Activated CD8-positive, alpha-beta memory T cell treated with anti-CD3 and anti-CD28 coated beads for 36 hours (primary cell): Measurements from ENCODE around the gene DDB1. TPM values are rescaled to one million over a fixed set of nuclear protein-coding genes. Genes with fewer than 3 reads are reported as not detected.

Experiments
- CTCF ChIA-PET: fragments of 350-600 bp; sonication (Branson Sonifier 250); formaldehyde crosslinking; loops from one replicate; lab custom pipeline; 2021; ENCODE audit warnings: antibody characterized with exemption; lab: Charles Lee
- POLR2A ChIA-PET: fragments of 350-600 bp; sonication (Branson Sonifier 250); formaldehyde crosslinking; loops from one replicate; lab custom pipeline; 2021; ENCODE audit warnings: antibody characterized with exemption; lab: Charles Lee
- total RNA-seq, 2 experiments: library from RNA; stranded (reverse); gene quantifications; one replicate each; pipeline ENCODE4 v1.2.3, GENCODE V29; 2021

The DDB1 gene
- total RNA-seq, 2 experiments from 2014 or later, result 312 to 319 TPM

DNA sequence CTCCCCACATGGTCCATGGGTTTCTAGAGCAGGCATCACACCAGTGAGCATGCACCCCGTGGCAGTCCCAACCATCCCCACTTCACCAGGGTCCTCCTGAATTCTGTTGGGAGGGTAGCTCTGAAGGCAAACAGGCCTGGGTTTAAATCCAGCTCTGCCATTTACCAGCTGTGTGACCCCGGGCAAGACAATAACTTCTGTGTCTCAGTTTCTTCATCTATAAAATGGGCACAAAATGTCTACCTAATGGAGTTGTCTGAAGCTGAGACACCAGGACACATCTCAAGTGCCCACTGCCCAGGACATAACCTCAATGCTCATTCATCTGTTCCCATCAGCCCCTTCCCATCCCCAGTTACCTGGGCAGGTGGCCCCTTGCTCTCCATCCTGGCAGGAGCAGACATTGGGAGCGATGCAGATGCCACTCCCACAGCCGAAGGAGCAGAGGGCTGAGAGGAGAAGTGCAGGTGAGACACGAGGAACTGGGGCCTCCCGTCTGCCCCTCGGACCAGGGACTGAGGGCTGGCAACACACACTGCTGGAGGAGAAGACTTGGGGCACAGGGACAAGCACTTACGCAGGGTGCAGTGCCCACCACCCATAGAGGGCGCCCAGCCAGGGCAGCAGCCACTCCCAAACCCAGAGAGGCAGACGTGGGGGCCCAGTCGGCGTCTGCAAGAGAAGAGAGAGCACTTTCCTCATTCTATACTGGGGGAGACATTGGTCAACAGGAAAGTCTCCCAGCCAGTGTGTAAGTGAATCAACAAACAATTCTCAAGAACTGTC is 41.8 kb downstream of the DDB1 start:
- ChIA-PET POLR2A (no interaction called here), CTCF (interaction anchor here (0.6 to 1.5 kb wide), 2 partner anchors 42 to 71 kb away, joined by 3 read pairs; partner anchors contain the start of genes CYB561A3 and TMEM138)

DNA sequence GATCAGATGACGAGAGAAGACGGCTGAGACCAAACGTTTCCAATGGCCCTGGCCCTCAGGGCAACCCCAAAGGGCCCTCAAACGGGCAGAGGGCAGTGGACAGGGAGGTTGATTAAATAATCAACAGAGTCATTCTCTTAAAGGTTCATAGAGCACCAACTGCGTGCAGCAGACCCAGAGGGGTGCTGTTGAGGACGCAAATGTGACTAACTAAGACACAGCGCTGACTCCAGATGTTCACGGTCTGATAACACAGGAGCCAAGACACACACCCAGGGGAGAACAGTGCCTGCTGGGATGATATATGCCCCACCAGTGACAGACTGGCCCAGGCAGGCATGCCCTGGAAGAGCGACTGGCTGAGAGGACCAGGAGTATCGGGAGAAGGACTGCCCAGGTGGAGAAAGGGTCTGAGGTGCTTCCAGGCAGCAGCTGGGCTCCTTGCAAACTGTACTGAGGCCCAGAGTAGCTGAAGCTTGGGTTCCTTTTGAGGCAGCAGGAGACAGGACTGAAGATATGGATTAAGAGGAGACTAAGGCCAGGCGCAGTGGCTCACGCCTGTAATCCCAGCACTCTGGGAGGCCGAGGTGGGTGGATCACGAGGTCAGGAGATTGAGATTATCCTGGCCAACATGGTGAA is 45.4 kb downstream of the DDB1 start:
- CTCF ChIA-PET, result interaction anchor here (0.7 kb wide), 1 partner anchor 25 kb away, joined by 3 read pairs; no protein-coding TSS in a partner anchor

DNA sequence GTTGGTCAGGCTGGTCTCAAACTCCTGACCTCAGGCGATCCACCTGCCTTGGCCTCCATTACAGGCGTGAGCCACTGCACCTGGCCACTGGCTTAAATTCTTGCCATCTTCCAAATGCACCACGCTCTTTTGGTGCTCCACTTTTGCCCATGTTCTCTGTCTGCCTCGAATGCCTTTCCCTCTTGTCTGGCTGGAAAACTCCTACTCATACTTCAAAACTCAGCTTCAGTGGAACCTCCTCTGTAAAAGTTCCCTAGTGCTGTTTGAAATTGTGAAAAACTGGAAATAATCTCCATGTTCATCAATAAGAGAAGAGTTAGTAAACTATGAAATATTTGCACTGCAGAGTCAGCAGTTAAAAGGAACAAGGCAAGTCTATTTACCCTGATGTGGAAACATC is 49.3 kb downstream of the DDB1 start:
- CTCF ChIA-PET, result no interaction called here
- POLR2A ChIA-PET, result no interaction called here

More for the DNA sequence above, 45.4 kb downstream of the DDB1 start:
- POLR2A ChIA-PET, result no interaction called here

DNA sequence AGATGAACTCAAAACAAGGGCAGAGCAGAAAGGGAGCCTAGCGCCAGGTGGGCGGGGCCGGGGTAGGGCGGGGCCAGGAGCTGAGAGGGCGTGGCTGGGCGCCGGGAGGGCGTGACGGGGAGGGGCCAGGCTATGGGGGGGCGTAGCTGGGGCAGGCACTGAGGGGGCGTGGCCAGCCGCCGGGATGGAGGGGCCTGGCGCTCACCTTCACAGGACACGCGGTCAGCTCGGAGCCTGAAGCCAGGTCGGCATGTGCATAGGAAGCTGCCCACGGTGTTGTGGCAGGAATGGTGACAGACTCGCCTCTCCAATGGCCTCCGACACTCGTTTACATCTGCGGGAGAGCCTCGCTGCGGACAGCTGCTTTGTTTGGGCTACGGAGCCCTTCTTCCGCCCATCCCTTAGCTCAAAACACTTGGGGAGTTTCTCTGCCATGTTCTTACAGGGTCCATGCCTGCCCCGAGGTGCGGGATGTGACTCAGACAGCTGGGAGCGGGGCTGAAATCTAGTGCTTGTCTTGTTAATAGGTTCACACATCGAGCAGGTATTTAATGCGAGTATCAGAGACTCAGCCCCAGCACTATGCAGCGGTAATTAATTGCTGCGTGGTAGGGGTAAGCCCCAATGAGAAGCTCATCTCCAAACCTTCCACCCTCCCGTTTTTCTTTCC is 51.2 kb downstream of the DDB1 start:
- ChIA-PET CTCF (no interaction called here), POLR2A (no interaction called here)

DNA sequence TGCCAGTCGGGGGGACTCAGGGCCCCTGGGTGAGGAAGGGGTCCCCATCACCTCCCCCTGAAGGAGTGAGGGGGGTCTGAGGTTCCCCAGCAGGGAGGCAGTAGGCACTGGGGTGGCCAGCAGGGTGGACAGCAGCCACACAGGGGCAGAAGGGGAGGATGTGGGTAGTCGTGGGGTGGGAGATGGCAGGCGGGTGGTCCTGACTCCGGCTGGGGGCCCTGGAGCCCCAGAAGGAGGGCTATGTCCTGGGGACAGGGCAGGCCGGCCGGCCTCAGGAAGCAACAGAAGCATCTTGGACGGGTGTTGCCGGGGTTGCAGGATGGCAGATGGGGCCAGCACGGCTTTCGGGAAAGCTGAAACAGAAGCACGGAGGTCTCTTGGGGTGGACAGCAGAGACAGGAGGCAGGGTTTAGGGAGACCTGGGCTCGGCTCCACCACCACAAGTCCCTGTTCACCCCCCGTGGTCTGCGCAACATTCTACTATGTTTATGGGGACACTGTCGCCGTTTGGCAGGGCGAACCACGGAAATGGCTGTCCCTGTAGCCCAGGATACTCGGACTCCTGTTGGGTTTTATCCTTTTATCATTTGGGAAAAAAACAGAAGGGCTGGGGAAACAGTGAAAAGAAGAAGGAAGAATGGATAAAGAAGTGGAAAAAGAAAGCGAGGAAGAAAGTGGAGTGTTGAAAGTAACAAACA is 51.9 kb downstream of the DDB1 start:
- POLR2A ChIA-PET, result no interaction called here
- CTCF ChIA-PET, result no interaction called here

DNA sequence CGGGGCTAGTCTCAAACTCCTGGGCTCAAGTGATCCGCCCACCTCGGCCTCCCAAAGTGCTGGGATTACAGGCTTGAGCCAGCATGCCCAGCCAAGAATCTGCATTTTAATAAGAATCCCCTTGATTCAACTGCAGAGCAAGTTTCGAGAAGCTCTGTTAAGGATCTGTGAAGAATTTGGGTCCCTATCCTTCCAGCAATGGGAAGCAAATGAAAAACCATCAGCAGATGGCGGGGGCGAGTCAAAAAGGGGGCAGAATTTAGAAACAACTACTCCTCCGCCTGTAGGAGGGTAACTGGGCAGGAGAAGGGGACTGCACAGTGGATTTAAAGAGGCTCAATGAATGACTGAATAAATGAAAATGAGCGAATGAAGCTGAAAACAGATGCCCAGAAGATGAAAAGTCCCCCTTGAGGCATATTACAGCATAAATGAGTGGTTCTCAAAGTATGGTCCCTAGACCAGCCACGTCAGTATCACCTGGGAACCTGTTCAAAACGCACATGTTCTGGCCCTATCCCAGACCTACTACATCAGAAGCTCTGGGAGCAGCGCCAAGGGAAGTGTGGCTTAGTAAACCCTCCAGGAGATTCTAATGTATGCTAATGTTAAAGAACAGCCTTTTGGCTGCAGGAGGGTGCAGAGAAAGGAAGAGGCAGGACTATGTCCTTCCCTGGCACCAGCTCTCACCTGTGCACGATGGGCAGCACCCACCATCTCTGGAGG is 52.8 kb downstream of the DDB1 start:
- ChIA-PET CTCF (no interaction called here), POLR2A (no interaction called here)

DNA sequence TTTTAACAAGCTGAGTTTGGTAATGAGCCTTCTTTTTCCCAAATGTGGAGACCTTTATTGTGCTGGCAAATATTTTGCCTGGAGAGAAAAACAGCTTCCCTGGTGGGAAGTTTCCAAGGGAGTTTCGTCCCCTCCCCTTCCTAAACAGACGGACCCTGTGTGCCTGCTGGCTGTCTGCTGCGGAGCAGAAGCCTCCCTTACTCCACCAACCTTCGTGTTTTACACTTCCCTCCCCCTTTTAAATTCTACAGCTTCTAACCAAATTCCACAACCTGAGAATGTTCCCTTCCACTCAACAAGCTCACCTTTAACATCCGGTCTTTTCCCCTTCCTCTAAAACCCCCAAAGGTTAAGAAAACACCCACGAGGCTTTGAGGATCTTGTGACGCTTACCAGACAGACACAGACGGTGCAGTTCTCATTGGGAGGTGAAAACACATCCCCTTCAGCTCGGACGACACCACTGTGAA is 54.9 kb downstream of the DDB1 start:
- CTCF ChIA-PET, result interaction anchor here (0.6 to 1.1 kb wide), 2 partner anchors 12 to 24 kb away, joined by 3 read pairs; no protein-coding TSS in a partner anchor

DNA sequence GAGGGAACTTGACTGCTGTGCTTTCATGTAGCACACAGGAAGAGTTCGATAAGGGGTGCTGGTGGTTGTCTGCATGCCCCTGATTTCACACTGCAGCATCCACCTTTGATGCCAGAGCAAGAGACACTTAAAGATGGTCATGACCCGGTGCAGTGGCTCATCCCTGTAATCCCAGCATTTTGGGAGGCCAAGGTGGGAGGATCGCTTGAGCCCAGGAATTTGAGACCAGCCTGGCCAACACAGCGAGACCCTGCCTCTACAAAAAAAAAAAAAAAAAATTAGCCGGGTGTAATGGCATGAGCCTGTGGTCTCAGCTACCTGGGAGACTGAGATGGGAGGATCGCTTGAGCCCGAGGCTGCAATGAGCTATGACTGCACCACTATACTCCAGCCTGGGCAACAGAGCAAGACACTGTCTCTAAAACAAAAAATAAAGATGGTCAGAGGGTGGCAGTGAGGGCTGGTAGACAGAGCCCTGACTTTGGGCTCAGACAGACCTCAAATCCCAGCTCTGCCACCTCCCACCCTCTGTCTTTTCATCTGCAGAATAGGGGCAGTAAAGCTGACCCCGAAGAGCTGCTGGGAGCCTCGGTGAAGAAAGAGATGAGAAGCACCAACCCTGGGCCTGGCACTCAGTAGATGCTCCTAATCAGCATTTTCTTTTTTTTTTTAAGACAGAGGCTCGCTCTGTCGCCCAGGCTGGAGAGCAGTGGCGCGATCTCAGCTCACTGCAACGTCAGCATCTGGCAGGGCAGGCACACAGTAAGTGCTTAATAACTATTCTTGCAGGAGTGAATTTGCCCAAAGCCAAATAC is 55.5 kb downstream of the DDB1 start:
- CTCF ChIA-PET, result interaction anchor here (0.6 to 1.1 kb wide), 2 partner anchors 12 to 23 kb away, joined by 3 read pairs; no protein-coding TSS in a partner anchor

More for the DNA sequence above, 54.9 kb downstream of the DDB1 start:
- POLR2A ChIA-PET, result interaction anchor here (0.6 kb wide), 1 partner anchor 389 kb away, joined by 4 read pairs; no protein-coding TSS in a partner anchor

DNA sequence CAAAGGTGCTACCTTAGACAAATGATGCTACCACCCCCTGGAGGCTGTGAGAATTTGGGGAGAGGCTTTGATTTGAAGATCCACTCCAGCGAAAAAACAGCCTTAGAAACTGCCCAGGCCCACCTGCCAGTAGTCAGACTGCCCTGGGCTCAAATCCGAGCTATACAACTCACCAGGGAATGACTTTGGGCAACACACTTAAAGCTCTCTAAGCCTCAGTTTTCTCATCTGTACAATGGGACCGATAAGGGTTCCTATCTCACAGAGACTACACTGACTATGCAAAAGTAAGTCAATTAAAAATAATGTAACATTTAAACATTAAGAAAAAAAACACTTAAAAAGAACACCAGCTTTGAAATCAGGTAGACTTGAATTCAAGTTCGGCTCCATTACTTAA is 57.7 kb downstream of the DDB1 start:
- ChIA-PET CTCF (no interaction called here), POLR2A (no interaction called here)

More for the DNA sequence above, 55.5 kb downstream of the DDB1 start:
- POLR2A ChIA-PET, result interaction anchor here (0.6 kb wide), 1 partner anchor 388 kb away, joined by 4 read pairs; no protein-coding TSS in a partner anchor

DNA sequence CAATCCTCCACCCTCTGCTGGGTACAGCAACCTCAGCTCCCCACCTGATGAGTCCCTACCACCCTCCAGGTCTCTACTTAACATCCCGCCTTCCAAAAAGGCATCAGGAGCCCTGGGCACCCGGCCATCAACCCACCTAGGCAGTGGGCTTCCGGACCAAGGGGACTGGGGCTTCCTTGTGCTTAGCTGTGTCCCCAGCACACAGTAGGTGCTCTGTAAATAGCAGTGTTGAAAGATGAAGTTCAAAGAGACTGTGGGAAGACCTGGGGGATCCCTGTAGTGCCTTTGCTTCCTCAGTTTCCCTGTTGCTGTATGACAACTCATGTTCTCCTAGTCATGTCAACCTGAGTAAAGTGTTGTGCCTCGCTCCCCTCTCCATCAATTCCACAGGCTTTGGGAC is 58.8 kb downstream of the DDB1 start:
- POLR2A ChIA-PET, result no interaction called here
- CTCF ChIA-PET, result no interaction called here

DNA sequence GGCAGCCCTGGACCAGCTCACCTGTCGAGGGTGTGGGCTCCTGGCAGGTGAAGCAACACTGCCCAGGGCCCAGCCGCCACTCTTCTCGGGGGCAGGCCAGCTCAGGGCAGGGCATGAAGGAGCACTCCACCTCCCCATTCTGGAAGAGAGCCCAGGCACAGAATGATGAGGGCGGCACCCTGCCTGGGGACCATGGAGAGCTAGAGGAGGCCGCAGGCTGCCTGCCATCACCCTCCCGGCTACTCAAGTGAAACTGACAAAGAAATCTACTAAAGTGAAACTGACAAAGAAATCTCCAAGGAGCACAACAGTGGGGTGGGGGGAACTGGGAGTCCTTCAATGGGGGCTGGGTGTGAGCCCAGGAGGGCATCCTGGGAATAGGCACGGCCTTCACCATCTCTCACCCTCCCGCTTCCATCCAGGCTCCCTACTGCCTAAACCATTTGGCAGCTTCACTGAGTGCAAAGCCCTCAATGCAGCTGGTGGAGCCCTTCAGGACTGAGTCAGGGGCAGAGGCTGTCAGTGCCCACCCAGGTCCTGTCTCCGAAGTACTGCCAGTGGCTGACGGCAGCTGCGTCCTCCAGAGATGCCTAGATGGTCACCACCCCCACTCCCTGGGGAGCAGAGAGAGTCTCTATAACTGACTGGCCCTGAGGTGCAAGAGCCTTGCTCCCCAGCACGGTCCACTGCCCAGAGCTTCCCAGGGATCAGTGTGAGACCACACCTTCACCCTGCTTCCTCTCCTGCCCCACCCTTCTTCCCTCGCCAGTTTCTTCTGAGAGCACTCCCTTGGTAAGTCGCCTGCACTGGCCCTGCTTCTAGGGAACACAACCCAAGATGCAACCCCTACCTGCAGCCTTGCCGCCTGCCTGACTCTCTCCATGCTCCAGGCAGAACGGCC is 59.5 kb downstream of the DDB1 start:
- ChIA-PET POLR2A (no interaction called here), CTCF (no interaction called here)

DNA sequence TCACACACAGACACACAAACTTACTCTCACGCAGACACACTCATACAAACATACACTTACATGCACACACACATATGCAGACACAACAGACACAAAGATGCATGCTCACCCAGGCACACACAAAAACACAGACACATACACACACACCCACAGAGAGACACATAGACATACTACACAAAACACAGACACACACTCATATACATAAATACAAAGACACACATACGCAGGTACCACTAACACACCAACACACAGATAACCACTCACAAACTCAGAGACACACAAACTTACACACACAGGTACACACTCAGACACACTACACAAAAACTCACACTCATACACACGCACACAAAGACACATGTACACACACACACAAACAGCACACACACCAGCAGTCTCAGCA is 60.2 kb downstream of the DDB1 start:
- ChIA-PET POLR2A (no interaction called here), CTCF (no interaction called here)

DNA sequence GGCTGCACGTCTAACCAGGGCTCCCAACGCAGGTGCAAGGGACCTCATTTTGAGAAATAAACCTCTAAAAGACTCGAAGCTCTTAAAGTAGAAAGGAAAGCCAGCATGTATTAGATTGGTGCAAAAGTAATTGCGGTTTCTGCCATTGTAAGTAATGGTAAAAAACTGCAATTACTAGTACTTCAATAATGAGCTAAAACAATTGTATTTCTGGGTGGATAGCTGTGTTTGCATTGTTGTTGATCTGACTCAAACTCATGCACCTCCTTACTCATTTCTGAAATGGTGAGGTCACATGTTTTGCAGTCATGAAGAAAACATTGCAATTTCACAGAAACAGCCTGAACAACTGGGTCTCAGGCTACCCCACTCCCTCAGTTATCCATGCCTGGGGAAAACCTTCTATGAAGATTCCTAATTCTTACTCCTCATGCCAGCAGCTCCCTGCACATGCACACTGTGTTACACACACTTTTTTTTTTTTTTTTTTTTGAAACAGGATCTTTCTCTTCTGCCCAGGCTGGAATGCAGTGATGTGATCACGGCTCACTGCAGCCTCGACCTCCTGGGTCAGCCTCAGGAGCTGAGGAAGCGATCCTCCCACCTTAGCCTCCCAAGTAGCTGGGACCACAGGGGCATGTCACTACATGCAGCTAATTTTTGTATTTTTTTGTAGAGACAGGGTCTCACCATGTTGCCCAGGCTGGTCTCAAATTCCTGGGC is 62.4 kb downstream of the DDB1 start:
- POLR2A ChIA-PET, result interaction anchor here (0.7 to 1.7 kb wide), 2 partner anchors 24 to 39 kb away, joined by 7 to 8 read pairs; partner anchors contain the start of gene VWCE
- CTCF ChIA-PET, result interaction anchor here (0.7 kb wide), 1 partner anchor 440 kb away, joined by 4 read pairs; no protein-coding TSS in a partner anchor

DNA sequence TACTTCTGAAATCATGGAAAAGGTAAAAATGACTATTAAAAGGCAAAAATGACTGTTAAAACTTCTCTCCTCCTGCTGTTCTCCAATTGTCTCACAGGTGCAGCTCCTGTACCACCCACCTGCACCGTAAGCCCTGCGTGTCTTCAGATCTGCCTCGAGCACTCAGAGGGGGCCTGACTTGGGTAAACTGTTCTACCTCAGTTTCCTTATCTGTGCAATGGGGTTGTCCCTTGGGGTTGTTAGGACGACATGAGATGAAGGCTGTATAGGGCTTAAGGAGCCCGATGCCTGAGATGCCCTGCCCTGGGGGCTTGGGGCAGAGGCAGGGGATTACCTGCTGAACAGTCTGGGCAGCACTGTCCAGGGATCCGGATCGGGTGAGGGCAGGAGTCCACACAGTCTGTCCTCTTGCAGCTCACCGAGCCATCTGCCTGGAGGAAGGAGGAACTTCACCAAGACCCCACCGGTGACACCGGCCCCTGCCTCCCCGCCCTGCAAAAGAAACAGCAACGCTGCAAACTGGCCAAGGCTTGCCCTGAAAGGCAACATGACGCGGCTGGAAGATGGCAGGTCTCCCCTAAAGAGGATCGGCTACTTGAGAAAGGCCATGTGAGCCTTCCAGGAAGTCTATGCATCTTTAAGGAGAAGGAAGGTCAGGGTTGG is 64.2 kb downstream of the DDB1 start:
- CTCF ChIA-PET, result interaction anchor here (2.4 kb wide), 1 partner anchor 14 kb away, joined by 5 read pairs; no protein-coding TSS in a partner anchor
- POLR2A ChIA-PET, result no interaction called here

DNA sequence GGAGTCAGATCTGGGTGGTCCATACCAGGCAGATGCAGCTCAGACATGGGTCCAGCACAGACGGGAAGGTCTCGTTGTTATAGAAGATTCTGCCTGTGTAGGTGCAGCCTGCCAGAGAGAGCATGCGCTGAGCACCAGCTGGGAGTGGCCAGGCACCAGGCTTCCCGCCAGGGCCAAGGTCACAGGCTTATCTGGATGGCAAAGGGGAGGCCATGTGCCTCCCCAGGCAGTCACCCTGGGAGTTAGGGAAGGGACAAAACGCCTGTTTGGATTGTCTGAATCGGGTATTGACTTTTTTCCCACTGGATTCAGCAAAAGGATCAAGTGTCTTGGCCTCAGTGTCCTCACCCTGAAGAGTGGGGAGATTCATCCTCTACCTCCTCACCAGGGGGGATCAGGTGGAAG is 65.5 kb downstream of the DDB1 start:
- ChIA-PET POLR2A (no interaction called here), CTCF (interaction anchor here (2.4 kb wide), 1 partner anchor 12 kb away, joined by 5 read pairs; no protein-coding TSS in a partner anchor)
